ENCODE results near the gene ACACA.

- TF ChIP-seq FOXM1 (IDR thresholded peaks at IDR 0.05; ENCODE audit: borderline replicate concordance) (no peak), FOXA1 (IDR thresholded peaks at IDR 0.05) (no peak), SP1 (IDR thresholded peaks at IDR 0.05) (no peak), SUZ12 (IDR thresholded peaks at IDR 0.05) (no peak), LEF1 (IDR thresholded peaks at IDR 0.05; ENCODE audit: borderline replicate concordance) (no peak), BHLHE40 (IDR thresholded peaks at IDR 0.05; ENCODE audit: borderline replicate concordance) (no peak)
Measured at GRCh38 chr17:37179893-37180292, 226.7 kb downstream of the ACACA start.

Measured in HEK293T (cell line).